ENCODE data around the gene TTBK2. TPM values are rescaled to one million over a fixed set of nuclear protein-coding genes. Genes with fewer than 3 reads are reported as not detected.

Gene TTBK2
- polyA plus RNA-seq, 1 of the 3 experiments (the other 2 are of a cell fraction): 4.5 TPM

- no peaks in the 10 kb centered on the region for H3K27me3 ChIP-seq (ENCODE audit: insufficient read depth)
- no peaks in the 10 kb centered on the region for H4K20me1 ChIP-seq (ENCODE audit: insufficient read depth)
- H3F3A ChIP-seq (replicated peaks; ENCODE audit: insufficient read depth): no peaks in the 10 kb centered on the region
- ChIA-PET POLR2A (no interaction called here), CTCF (interaction anchor here (1.0 kb wide), 1 partner anchor 37 kb away, joined by 3 read pairs; no protein-coding TSS in a partner anchor)
- no peaks in the 10 kb centered on the region for H3K79me2 ChIP-seq (ENCODE audit: insufficient read depth)
- no peak overlapping the region for H3K4me2 ChIP-seq
- no peak overlapping the region for H2AFZ ChIP-seq (ENCODE audit: low read depth)
- H3K9ac ChIP-seq: no peak overlapping the region
- no peak overlapping the region for H3K4me3 ChIP-seq (ENCODE audit: low read depth in 2 of 2, low read length in 1 of 2)
- WGBS (ENCODE audit: low lambda C conversion rate): over 99% methylated on average over 5 of the region's 5 CpGs
- DNase-seq: no peak
- H3K27ac ChIP-seq (ENCODE audit: low read depth in 2 of 2, low read length in 1 of 2): no peak overlapping the region
- H3K4me1 ChIP-seq (ENCODE audit: control insufficient read depth in 1 of 2, insufficient read depth in 2 of 2, low read depth in 1 of 2, low read length in 1 of 2): no peaks in the 10 kb centered on the region; a peak in 1 of 4 replicates
- H3K9me2 ChIP-seq: no peaks in the 10 kb centered on the region
- peaks cover 8 to 17% of the 10 kb centered on the region in 2 experiments for H3K36me3 ChIP-seq (replicated peaks in 1 of 2; ENCODE audit: control insufficient read depth in 1 of 2, insufficient read depth in 2 of 2, low read length in 1 of 2)
- H3K9me3 ChIP-seq: no peaks in the 10 kb centered on the region
- TF ChIP-seq IRF3 (IDR thresholded peaks at IDR 0.05; ENCODE audit: low read depth, low read length) (no peak), RCOR1 (IDR thresholded peaks at IDR 0.05; ENCODE audit: low read length) (no peak), MEF2A (IDR thresholded peaks at IDR 0.05; ENCODE audit: borderline replicate concordance, low read depth) (no peak), SMC3 (IDR thresholded peaks at IDR 0.05; ENCODE audit: low read depth, low read length) (no peak), TCF12 (IDR thresholded peaks at IDR 0.05) (no peak), RFX5 (IDR thresholded peaks at IDR 0.05; ENCODE audit: low read length) (no peak), EZH2phosphoT487 (IDR thresholded peaks at IDR 0.05; ENCODE audit: borderline replicate concordance, low read depth) (no peak), GATA2 (CRISPR knock-in tag; IDR thresholded peaks at IDR 0.05) (no peak), REST (IDR thresholded peaks at IDR 0.05; ENCODE audit: low read depth, low read length) (no peak), USF2 (IDR thresholded peaks at IDR 0.05; ENCODE audit: borderline replicate concordance, low read depth, low read length) (no peak), CHD2 (IDR thresholded peaks at IDR 0.05; ENCODE audit: low read length, partially characterized antibody) (no peak), RAD21 (IDR thresholded peaks at IDR 0.05; ENCODE audit: low read length) (no peak), MXI1 (IDR thresholded peaks at IDR 0.05; ENCODE audit: low read depth, low read length) (no peak), SIN3A (IDR thresholded peaks at IDR 0.05; ENCODE audit: borderline replicate concordance, low read depth, low read length) (no peak), POLR2AphosphoS5 (IDR thresholded peaks at IDR 0.05; ENCODE audit: low read depth, low read length) (no peak), GABPA (IDR thresholded peaks at IDR 0.05; ENCODE audit: low read depth) (no peak), MAX (IDR thresholded peaks at IDR 0.05; ENCODE audit: low read depth) (no peak), ZBTB33 (IDR thresholded peaks at IDR 0.05; ENCODE audit: borderline replicate concordance, low read depth) (no peak), FOSL2 (IDR thresholded peaks at IDR 0.05; ENCODE audit: borderline replicate concordance, low read depth) (no peak)
Observed at GRCh38 chr15:42805266-42805665, 115.3 kb downstream of the TTBK2 start.

All from SK-N-SH (cell line).